ENCODE data around the gene HK3.

The HK3 gene

GRCh38 chr5:176843673-176844072 lies 55.5 kb downstream of the HK3 start:
- Histone ChIP-seq H3K79me2 (ENCODE audit: insufficient read depth, low read length) (no peaks in the 10 kb centered on the region), H3K27me3 (ENCODE audit: insufficient read depth, low read length, poor library complexity, severe bottlenecking) (no peaks in the 10 kb centered on the region), H3K9me3 (ENCODE audit: insufficient read depth, low read depth, low read length) (no peaks in the 10 kb centered on the region), H3F3A (ENCODE audit: low read depth) (no peaks in the 10 kb centered on the region), H3K4me2 (ENCODE audit: low read depth, low read length, poor library complexity, severe bottlenecking) (no peak overlapping the region), H3K4me1 (ENCODE audit: insufficient read depth, low read length, poor library complexity, severe bottlenecking) (no peaks in the 10 kb centered on the region), H3K36me3 (ENCODE audit: insufficient read depth, low read length) (no peaks in the 10 kb centered on the region), H2AFZ (ENCODE audit: low read length) (no peak overlapping the region), H3K4me3 (ENCODE audit: low read length, poor library complexity, severe bottlenecking) (no peak overlapping the region), H3K9me2 (replicated peaks; ENCODE audit: low read depth, low read length) (no peaks in the 10 kb centered on the region), H4K20me1 (ENCODE audit: insufficient read depth, low read length, poor library complexity, severe bottlenecking) (no peaks in the 10 kb centered on the region), H3K9ac (ENCODE audit: low read depth, low read length, poor library complexity, severe bottlenecking) (no peak overlapping the region)
- TF ChIP-seq EZH2phosphoT487 (IDR thresholded peaks at IDR 0.05; ENCODE audit: borderline replicate concordance), result no peak
- TF ChIP-seq, protein P1, sequence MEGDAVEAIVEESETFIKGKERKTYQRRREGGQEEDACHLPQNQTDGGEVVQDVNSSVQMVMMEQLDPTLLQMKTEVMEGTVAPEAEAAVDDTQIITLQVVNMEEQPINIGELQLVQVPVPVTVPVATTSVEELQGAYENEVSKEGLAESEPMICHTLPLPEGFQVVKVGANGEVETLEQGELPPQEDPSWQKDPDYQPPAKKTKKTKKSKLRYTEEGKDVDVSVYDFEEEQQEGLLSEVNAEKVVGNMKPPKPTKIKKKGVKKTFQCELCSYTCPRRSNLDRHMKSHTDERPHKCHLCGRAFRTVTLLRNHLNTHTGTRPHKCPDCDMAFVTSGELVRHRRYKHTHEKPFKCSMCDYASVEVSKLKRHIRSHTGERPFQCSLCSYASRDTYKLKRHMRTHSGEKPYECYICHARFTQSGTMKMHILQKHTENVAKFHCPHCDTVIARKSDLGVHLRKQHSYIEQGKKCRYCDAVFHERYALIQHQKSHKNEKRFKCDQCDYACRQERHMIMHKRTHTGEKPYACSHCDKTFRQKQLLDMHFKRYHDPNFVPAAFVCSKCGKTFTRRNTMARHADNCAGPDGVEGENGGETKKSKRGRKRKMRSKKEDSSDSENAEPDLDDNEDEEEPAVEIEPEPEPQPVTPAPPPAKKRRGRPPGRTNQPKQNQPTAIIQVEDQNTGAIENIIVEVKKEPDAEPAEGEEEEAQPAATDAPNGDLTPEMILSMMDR (conservative IDR thresholded peaks at IDR 0.05; ENCODE audit: low read length), result no peak

- H3K79me2 ChIP-seq (ENCODE audit: insufficient read depth, low read length), result no peaks in the 10 kb centered on the region
- H3K4me2 ChIP-seq (ENCODE audit: low read depth, low read length, poor library complexity, severe bottlenecking), result no peak overlapping the region
- no peaks in the 10 kb centered on the region for H4K20me1 ChIP-seq (ENCODE audit: insufficient read depth, low read length, poor library complexity, severe bottlenecking)
- no peaks in the 10 kb centered on the region for H3K9me3 ChIP-seq (ENCODE audit: insufficient read depth, low read depth, low read length)
- no peaks in the 10 kb centered on the region for H3F3A ChIP-seq (ENCODE audit: low read depth)
- no peak overlapping the region for H3K9ac ChIP-seq (ENCODE audit: low read depth, low read length, poor library complexity, severe bottlenecking)
- H3K36me3 ChIP-seq (ENCODE audit: insufficient read depth, low read length), result no peaks in the 10 kb centered on the region
- H2AFZ ChIP-seq (ENCODE audit: low read length), result no peak overlapping the region
- TF ChIP-seq, protein P1 (conservative IDR thresholded peaks at IDR 0.05; ENCODE audit: low read length), result no peak
- TF ChIP-seq EZH2phosphoT487 (IDR thresholded peaks at IDR 0.05; ENCODE audit: borderline replicate concordance), result no peak
- H3K4me3 ChIP-seq (ENCODE audit: low read length, poor library complexity, severe bottlenecking), result no peak overlapping the region
- H3K9me2 ChIP-seq (replicated peaks; ENCODE audit: low read depth, low read length), result no peaks in the 10 kb centered on the region
- H3K4me1 ChIP-seq (ENCODE audit: insufficient read depth, low read length, poor library complexity, severe bottlenecking), result no peaks in the 10 kb centered on the region
- H3K27me3 ChIP-seq (ENCODE audit: insufficient read depth, low read length, poor library complexity, severe bottlenecking), result no peaks in the 10 kb centered on the region
Observed at GRCh38 chr5:176837707-176838115, 61.4 kb downstream of the HK3 start.

- H3K9ac ChIP-seq (ENCODE audit: low read depth, low read length, poor library complexity, severe bottlenecking), result no peak overlapping the region
- H3F3A ChIP-seq (ENCODE audit: low read depth), result no peaks in the 10 kb centered on the region
- H3K9me3 ChIP-seq (ENCODE audit: insufficient read depth, low read depth, low read length), result no peaks in the 10 kb centered on the region
- H3K79me2 ChIP-seq (ENCODE audit: insufficient read depth, low read length), result no peaks in the 10 kb centered on the region
- H4K20me1 ChIP-seq (ENCODE audit: insufficient read depth, low read length, poor library complexity, severe bottlenecking), result no peaks in the 10 kb centered on the region
- no peak for TF ChIP-seq EZH2phosphoT487 (IDR thresholded peaks at IDR 0.05; ENCODE audit: borderline replicate concordance)
- TF ChIP-seq, protein P1 (conservative IDR thresholded peaks at IDR 0.05; ENCODE audit: low read length), result no peak
- H3K4me1 ChIP-seq (ENCODE audit: insufficient read depth, low read length, poor library complexity, severe bottlenecking), result no peaks in the 10 kb centered on the region
- no peaks in the 10 kb centered on the region for H3K9me2 ChIP-seq (replicated peaks; ENCODE audit: low read depth, low read length)
- H3K4me3 ChIP-seq (ENCODE audit: low read length, poor library complexity, severe bottlenecking), result no peak overlapping the region
- H3K4me2 ChIP-seq (ENCODE audit: low read depth, low read length, poor library complexity, severe bottlenecking), result no peak overlapping the region
- no peaks in the 10 kb centered on the region for H3K27me3 ChIP-seq (ENCODE audit: insufficient read depth, low read length, poor library complexity, severe bottlenecking)
- H3K36me3 ChIP-seq (ENCODE audit: insufficient read depth, low read length), result no peaks in the 10 kb centered on the region
- H2AFZ ChIP-seq (ENCODE audit: low read length), result no peak overlapping the region
Observed at GRCh38 chr5:176836811-176837706, 62.1 kb downstream of the HK3 start.
